A549 (cell line): Measurements from ENCODE around the gene CCDC27. TPM values are rescaled to one million over a fixed set of nuclear protein-coding genes. Genes with fewer than 3 reads are reported as not detected.

ENCODE experiments used
- ATAC-seq, 2 experiments: fragments of 200-7000 bp in 1 of 2; fragments of >200 bp in 1 of 2; cut with Nextera tagmentation in 1 of 2; cut with Tn5 transposase in 1 of 2; 3 replicates each; pipeline versions ENCODE4 v1.8.0 to v1.9.1; 2018 to 2020; ENCODE audit warnings: mild to moderate bottlenecking in 1 of 2, moderate library complexity in 1 of 2
- CTCF ChIA-PET: fragments of 300-600 bp; sonication (Branson Sonifier 250); formaldehyde crosslinking; extraction: SDS; loops from one replicate; lab custom pipeline; 2021; ENCODE audit warnings: antibody characterized with exemption, inconsistent platforms; lab: Yijun Ruan, JAX
- POLR2A ChIA-PET: fragments of 350-600 bp; formaldehyde crosslinking; extraction: SDS; loops from one replicate; lab custom pipeline; 2021; ENCODE audit warnings: antibody characterized with exemption, inconsistent platforms; lab: Yijun Ruan, JAX
- DNase-seq, 2 experiments: peaks; one replicate each; pipeline versions ENCODE4 v3.0.0 to v3.0.0-alpha.2; 2011 to 2016; ENCODE audit warnings: low read depth in 1 of 2, low spot score in 1 of 2
- FAIRE-seq: peaks from 2 replicates; lab custom pipeline; 2011; peaks lifted over from hg19 to GRCh38; lab: Jason Lieb, UNC
- H3K27ac ChIP-seq, 2 experiments: fragments of >200 bp; sonication (Bioruptor Twin); formaldehyde crosslinking; 3 replicates each; pipeline ENCODE4 v1.5.1; 2016 to 2017
- H3K4me1 ChIP-seq: fragments of >200 bp; sonication (Bioruptor Twin); formaldehyde crosslinking; 3 replicates; pipeline ENCODE4 v1.6.1; 2016
- H3K4me2 ChIP-seq: fragments of >200 bp; sonication (Bioruptor Twin); formaldehyde crosslinking; 3 replicates; pipeline ENCODE4 v1.6.1; 2016
- H3K4me3 ChIP-seq: fragments of >200 bp; sonication (Bioruptor Twin); formaldehyde crosslinking; 3 replicates; pipeline ENCODE4 v1.5.1; 2016
- H3K9me3 ChIP-seq: fragments of >200 bp; sonication (Bioruptor Twin); formaldehyde crosslinking; 3 replicates; pipeline ENCODE4 v1.6.1; 2016
- BHLHE40 ChIP-seq: IDR thresholded peaks from 2 replicates; pipeline ENCODE4 v1.6.1; 2012; ENCODE audit warnings: low read depth, low read length, inconsistent platforms
- CBX8 ChIP-seq: fragments of 200-600 bp; sonication (generic); IDR thresholded peaks from 2 replicates; pipeline ENCODE4 v1.6.1; 2016
- CHD4 ChIP-seq: fragments of 200-600 bp; sonication (generic); IDR thresholded peaks from 2 replicates; pipeline ENCODE4 v1.6.1; 2016; ENCODE audit warnings: antibody characterized with exemption, mild to moderate bottlenecking, borderline replicate concordance
- EHF ChIP-seq: fragments of 250-450 bp; sonication (Bioruptor Pico); IDR thresholded peaks from 2 replicates; pipeline ENCODE4 v1.5.0; 2020; ENCODE audit warnings: mild to moderate bottlenecking
- EHMT2 ChIP-seq: fragments of 200-600 bp; sonication (generic); IDR thresholded peaks from 2 replicates; pipeline ENCODE4 v1.6.1; 2016; ENCODE audit warnings: antibody characterized with exemption, low read depth, mild to moderate bottlenecking, moderate library complexity
- FOSB ChIP-seq: fragments of 250-450 bp; sonication (Bioruptor Pico); IDR thresholded peaks from 2 replicates; pipeline ENCODE4 v1.5.0; 2020; ENCODE audit warnings: mild to moderate bottlenecking, moderate library complexity
- FOSL2 ChIP-seq, 2 experiments: fragments of 450-650 bp in 1 of 2; fragments of >200 bp in 1 of 2; sonication (Bioruptor Twin) in 1 of 2; formaldehyde crosslinking; IDR thresholded peaks; 2 replicates each; pipeline versions ENCODE4 v1.5.0 to v1.6.1; 2016 to 2020; ENCODE audit warnings: mild to moderate bottlenecking in 1 of 2, moderate library complexity in 1 of 2
- GATA3 ChIP-seq: IDR thresholded peaks from 2 replicates; pipeline ENCODE4 v1.6.1; 2012; ENCODE audit warnings: borderline replicate concordance
- HDAC2 ChIP-seq: fragments of 200-600 bp; sonication (generic); IDR thresholded peaks from 2 replicates; pipeline ENCODE4 v1.6.1; 2016
- HES2 ChIP-seq: fragments of >200 bp; sonication (Bioruptor Twin); formaldehyde crosslinking; IDR thresholded peaks from 2 replicates; pipeline ENCODE4 v1.6.1; 2016
- HEYL ChIP-seq: fragments of 250-450 bp; sonication (Bioruptor Pico); IDR thresholded peaks from 2 replicates; pipeline ENCODE4 v1.8.0; 2021; ENCODE audit warnings: mild to moderate bottlenecking, moderate library complexity
- HOXA7 ChIP-seq: fragments of 250-450 bp; sonication (Bioruptor Pico); IDR thresholded peaks from 2 replicates; pipeline ENCODE4 v1.5.0; 2020; ENCODE audit warnings: mild to moderate bottlenecking, moderate library complexity
- HOXB5 ChIP-seq: fragments of 250-450 bp; sonication (Bioruptor Pico); IDR thresholded peaks from 2 replicates; pipeline ENCODE4 v1.5.0; 2020; ENCODE audit warnings: mild to moderate bottlenecking, moderate library complexity
- JUN ChIP-seq, 2 experiments: fragments of >200 bp; sonication (Bioruptor Twin); formaldehyde crosslinking; IDR thresholded peaks; 2 replicates in 1 of 2; 3 replicates in 1 of 2; pipeline ENCODE4 v1.6.1; 2016 to 2017
- JUNB ChIP-seq: fragments of >200 bp; sonication (Bioruptor Twin); formaldehyde crosslinking; IDR thresholded peaks from 2 replicates; pipeline ENCODE4 v1.6.1; 2016
- KDM1A ChIP-seq: fragments of 200-600 bp; sonication (generic); IDR thresholded peaks from 2 replicates; pipeline ENCODE4 v1.6.1; 2016; ENCODE audit warnings: low read depth, mild to moderate bottlenecking
- MAFK ChIP-seq: fragments of 450-650 bp; IDR thresholded peaks from 2 replicates; pipeline ENCODE4 v1.6.1; 2014; ENCODE audit not compliant: partially characterized antibody
- MAZ ChIP-seq: fragments of 150-350 bp; IDR thresholded peaks from 2 replicates; pipeline ENCODE4 v1.6.1; 2014; ENCODE audit warnings: antibody characterized with exemption, low read depth, low read length, borderline replicate concordance
- MYC ChIP-seq: IDR thresholded peaks from 2 replicates; pipeline ENCODE4 v1.6.1; 2012; ENCODE audit warnings: mild to moderate bottlenecking, inconsistent platforms, low read length, improper control_type of control experiment, borderline replicate concordance
- NFE2L2 ChIP-seq: fragments of 150-350 bp; conservative IDR thresholded peaks from 2 replicates; pipeline ENCODE4 v1.6.1; 2014; ENCODE audit warnings: low read length
- PBX3 ChIP-seq: IDR thresholded peaks from 2 replicates; pipeline ENCODE4 v1.6.1; 2012
- RAD21 ChIP-seq, 2 experiments: fragments of >200 bp in 1 of 2; sonication (Bioruptor Twin) in 1 of 2; formaldehyde crosslinking in 1 of 2; IDR thresholded peaks in 1 of 2; conservative IDR thresholded peaks in 1 of 2; 2 replicates in 1 of 2; 3 replicates in 1 of 2; pipeline ENCODE4 v1.6.1; 2012 to 2018; ENCODE audit warnings: inconsistent platforms in 1 of 2
- REST ChIP-seq: fragments of 200-600 bp; sonication (generic); IDR thresholded peaks from 2 replicates; pipeline ENCODE4 v1.6.1; 2016; ENCODE audit warnings: antibody characterized with exemption, mild to moderate bottlenecking, moderate library complexity
- RNF2 ChIP-seq: fragments of 200-600 bp; sonication (generic); IDR thresholded peaks from 2 replicates; pipeline ENCODE4 v1.6.1; 2016; ENCODE audit warnings: low read depth, mild to moderate bottlenecking, antibody characterized with exemption, moderate library complexity, borderline replicate concordance
- SMC3 ChIP-seq: fragments of >200 bp; sonication (Bioruptor Twin); formaldehyde crosslinking; IDR thresholded peaks from 3 replicates; pipeline ENCODE4 v1.6.1; 2018; ENCODE audit warnings: inconsistent platforms
- SREBF2 ChIP-seq: fragments of 450-650 bp; IDR thresholded peaks from 2 replicates; pipeline ENCODE4 v1.6.1; 2014; ENCODE audit warnings: mild to moderate bottlenecking, moderate library complexity
- TFCP2L1 ChIP-seq: fragments of 250-450 bp; sonication (Bioruptor Pico); IDR thresholded peaks from 2 replicates; pipeline ENCODE4 v1.5.0; 2021; ENCODE audit warnings: mild to moderate bottlenecking
- TP53 ChIP-seq: fragments of 250-450 bp; sonication (Bioruptor Pico); IDR thresholded peaks from 2 replicates; pipeline ENCODE4 v1.5.0; 2021; ENCODE audit warnings: mild to moderate bottlenecking, moderate library complexity
- ZSCAN20 ChIP-seq: fragments of 250-450 bp; sonication (Bioruptor Pico); IDR thresholded peaks from 2 replicates; pipeline ENCODE4 v1.8.0; 2022; ENCODE audit warnings: mild to moderate bottlenecking, moderate library complexity
- WGBS: methylation state at CpG from one replicate; pipeline ENCODE4 v1.1.6; 2017; ENCODE audit errors: missing lambda C conversion rate; 5-methylcytosine and 5-hydroxymethylcytosine counted together
- polyA plus RNA-seq, 4 experiments: library from polyadenylated mRNA; depleted of rRNA in 3 of 4; stranded (reverse); fragments of >200 nt; fragmentation: RNase III in 1 of 4; extraction: RNeasy Plus Mini Kit Qiagen cat#74134 plus additional on column Dnase treatment in 1 of 4; gene quantifications; 2 replicates in 3 of 4; 3 replicates in 1 of 4; pipeline ENCODE4 v1.2.3, GENCODE V29; 2011 to 2017

The CCDC27 gene
- polyA plus RNA-seq, 2 of the 4 experiments (the other 2 are of a cell fraction), result not detected

GRCh38 chr1:3750741-3751140 is 1.5 kb upstream of the CCDC27 start (continued):
- TF ChIP-seq REST (no peak), TP53 (no peak), SMC3 (no peak), MAFK (no peak), SREBF2 (no peak), MYC (no peak), BHLHE40 (no peak)

GRCh38 chr1:3753656-3754454 is 1.6 kb downstream of the CCDC27 start:
- 46% methylated on average over 3 of the region's 20 CpGs for WGBS
- ChIA-PET CTCF (interaction anchor here (1.0 kb wide), 1 partner anchor 29 kb away, joined by 4 read pairs; no protein-coding TSS in a partner anchor), POLR2A (no interaction called here)
- no peaks in the 10 kb centered on the region for H3K9me3 ChIP-seq
- H3K4me1 ChIP-seq, result no peaks in the 10 kb centered on the region
- FAIRE-seq, result no peak
- TF ChIP-seq JUN (IDR thresholded peaks at IDR 0.05) (no peak), MAFK (no peak), HDAC2 (no peak), TFCP2L1 (CRISPR knock-in tag) (no peak), NFE2L2 (no peak), EHMT2 (no peak), PBX3 (no peak), CHD4 (no peak), HOXA7 (CRISPR knock-in tag) (no peak)
- no peak overlapping the region for H3K4me3 ChIP-seq
- no peak for DNase-seq
- H3K27ac ChIP-seq, result no peak overlapping the region
- ATAC-seq, result no peak
- H3K4me2 ChIP-seq, result no peak overlapping the region

- FAIRE-seq, result no peak
- CTCF ChIA-PET, result interaction anchor here (0.9 to 1.6 kb wide), 2 partner anchors 32 to 61 kb away, joined by 3 to 4 read pairs; no protein-coding TSS in a partner anchor
- Histone ChIP-seq H3K9me3 (peaks cover 8% of the 10 kb centered on the region; the same call in 1 of the 3 replicates), H3K4me3 (no peak overlapping the region), H3K27ac (no peak overlapping the region), H3K4me1 (no peaks in the 10 kb centered on the region), H3K4me2 (no peak overlapping the region)
- ATAC-seq, result no peak
- 69% methylated on average over 18 of the region's 21 CpGs for WGBS
- POLR2A ChIA-PET, result no interaction called here
- TF ChIP-seq GATA3 (no peak), FOSB (CRISPR knock-in tag) (no peak), SMC3 (no peak), KDM1A (no peak), RNF2 (no peak), RAD21 (conservative IDR thresholded peaks at IDR 0.05 in 1 of 2, IDR thresholded peaks at IDR 0.05 in 1 of 2) (no peak), HEYL (no peak), HES2 (no peak), EHMT2 (no peak), HOXB5 (CRISPR knock-in tag) (no peak), JUNB (no peak), FOSL2 (IDR thresholded peaks at IDR 0.05) (no peak), FOSL2 (CRISPR knock-in tag; IDR thresholded peaks at IDR 0.05) (no peak), MAZ (no peak), EHF (CRISPR knock-in tag) (no peak), ZSCAN20 (CRISPR knock-in tag) (no peak), SREBF2 (no peak), CBX8 (no peak)
- DNase-seq, result no peak
These were observed 4.1 kb downstream of the CCDC27 start for GRCh38 chr1:3756394-3756793.
